Body of pancreas (tissue), 4 donors: Measurements from ENCODE around the gene HOXD12.

Source experiments
- CTCF ChIP-seq, 7 experiments: fragments of 450-650 bp in 4 of 7; fragments of 200-600 bp in 3 of 7; sonication (generic) in 3 of 7; IDR thresholded peaks; one replicate each; pipeline ENCODE4 v1.5.1; 2016 to 2019; ENCODE audit warnings: antibody characterized with exemption in 7 of 7
- POLR2A ChIP-seq, 3 donors: fragments of 450-650 bp; IDR thresholded peaks; one replicate each; pipeline ENCODE4 v1.6.1; 2016; ENCODE audit warnings: antibody characterized with exemption in 3 of 3, mild to moderate bottlenecking in 2 of 3

- TF ChIP-seq CTCF (IDR thresholded peaks at IDR 0.05), result no peak
- TF ChIP-seq POLR2A (IDR thresholded peaks at IDR 0.05), result no peak
Measured at GRCh38 chr2:176078541-176079284, 20.9 kb upstream of the HOXD12 start.
